ENCODE measurements around the gene CSRNP3. TPM values are rescaled to one million over a fixed set of nuclear protein-coding genes. Genes with fewer than 3 reads are reported as not detected.

CSRNP3 gene
- total and polyA plus RNA-seq, 4 donors, result 0.18 to 2.2 (median 2.0) TPM

DNA sequence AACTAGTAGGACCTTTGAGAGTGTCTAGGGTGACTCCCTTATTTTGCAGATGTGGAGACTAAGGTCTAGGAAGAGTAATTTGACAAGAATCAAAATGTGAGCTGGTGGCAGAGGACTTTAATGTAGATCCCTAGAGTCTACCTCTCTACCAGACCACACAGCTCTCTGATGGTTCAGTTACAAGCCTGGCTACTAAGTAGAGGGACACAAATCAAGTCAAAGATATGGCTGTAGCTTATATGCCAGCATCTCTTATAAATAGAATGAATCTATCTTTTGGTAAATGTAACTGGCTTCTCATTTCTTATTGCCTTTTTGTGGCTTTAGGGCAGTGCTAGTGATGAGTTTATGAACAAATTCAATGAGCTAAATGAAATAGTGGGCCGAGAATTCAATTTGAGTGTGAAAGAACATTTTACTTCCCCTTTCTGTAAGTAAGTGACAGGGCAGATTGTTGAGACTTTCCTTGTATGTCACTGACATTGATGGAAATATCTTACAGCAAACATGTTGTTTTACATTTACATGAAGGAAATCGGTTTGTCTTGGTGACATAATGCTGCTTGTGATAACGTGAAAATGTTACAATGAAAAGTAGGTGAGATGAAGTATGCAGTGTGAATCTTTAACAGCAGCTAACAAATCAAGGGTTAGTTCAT is 28.3 kb downstream of the CSRNP3 start:
- 72% methylated on average over 3 of the region's 3 CpGs for WGBS
- Histone ChIP-seq H3K9me3 (ENCODE audit: control insufficient read depth in 4 of 4, low read length in 3 of 4) (no peaks in the 10 kb centered on the region), H3K4me3 (ENCODE audit: low read depth in 1 of 3, low read length in 3 of 3) (no peak overlapping the region), H3K9ac (ENCODE audit: low read depth in 1 of 2, low read length in 2 of 2) (no peak overlapping the region), H3K27me3 (ENCODE audit: control insufficient read depth in 4 of 4, insufficient read depth in 4 of 4, low read length in 3 of 4) (no peaks in the 10 kb centered on the region), H3K4me1 (ENCODE audit: control insufficient read depth in 4 of 4, insufficient read depth in 4 of 4, low read length in 3 of 4) (no peaks in the 10 kb centered on the region), H3K36me3 (ENCODE audit: control insufficient read depth in 4 of 4, insufficient read depth in 3 of 4, low read depth in 1 of 4, low read length in 3 of 4) (no peaks in the 10 kb centered on the region), H3K27ac (ENCODE audit: low read depth in 1 of 2, low read length in 2 of 2) (no peak overlapping the region)
- TF ChIP-seq, protein P1, sequence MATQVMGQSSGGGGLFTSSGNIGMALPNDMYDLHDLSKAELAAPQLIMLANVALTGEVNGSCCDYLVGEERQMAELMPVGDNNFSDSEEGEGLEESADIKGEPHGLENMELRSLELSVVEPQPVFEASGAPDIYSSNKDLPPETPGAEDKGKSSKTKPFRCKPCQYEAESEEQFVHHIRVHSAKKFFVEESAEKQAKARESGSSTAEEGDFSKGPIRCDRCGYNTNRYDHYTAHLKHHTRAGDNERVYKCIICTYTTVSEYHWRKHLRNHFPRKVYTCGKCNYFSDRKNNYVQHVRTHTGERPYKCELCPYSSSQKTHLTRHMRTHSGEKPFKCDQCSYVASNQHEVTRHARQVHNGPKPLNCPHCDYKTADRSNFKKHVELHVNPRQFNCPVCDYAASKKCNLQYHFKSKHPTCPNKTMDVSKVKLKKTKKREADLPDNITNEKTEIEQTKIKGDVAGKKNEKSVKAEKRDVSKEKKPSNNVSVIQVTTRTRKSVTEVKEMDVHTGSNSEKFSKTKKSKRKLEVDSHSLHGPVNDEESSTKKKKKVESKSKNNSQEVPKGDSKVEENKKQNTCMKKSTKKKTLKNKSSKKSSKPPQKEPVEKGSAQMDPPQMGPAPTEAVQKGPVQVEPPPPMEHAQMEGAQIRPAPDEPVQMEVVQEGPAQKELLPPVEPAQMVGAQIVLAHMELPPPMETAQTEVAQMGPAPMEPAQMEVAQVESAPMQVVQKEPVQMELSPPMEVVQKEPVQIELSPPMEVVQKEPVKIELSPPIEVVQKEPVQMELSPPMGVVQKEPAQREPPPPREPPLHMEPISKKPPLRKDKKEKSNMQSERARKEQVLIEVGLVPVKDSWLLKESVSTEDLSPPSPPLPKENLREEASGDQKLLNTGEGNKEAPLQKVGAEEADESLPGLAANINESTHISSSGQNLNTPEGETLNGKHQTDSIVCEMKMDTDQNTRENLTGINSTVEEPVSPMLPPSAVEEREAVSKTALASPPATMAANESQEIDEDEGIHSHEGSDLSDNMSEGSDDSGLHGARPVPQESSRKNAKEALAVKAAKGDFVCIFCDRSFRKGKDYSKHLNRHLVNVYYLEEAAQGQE (IDR thresholded peaks at IDR 0.05), result no peak
- TF ChIP-seq, protein P2, sequence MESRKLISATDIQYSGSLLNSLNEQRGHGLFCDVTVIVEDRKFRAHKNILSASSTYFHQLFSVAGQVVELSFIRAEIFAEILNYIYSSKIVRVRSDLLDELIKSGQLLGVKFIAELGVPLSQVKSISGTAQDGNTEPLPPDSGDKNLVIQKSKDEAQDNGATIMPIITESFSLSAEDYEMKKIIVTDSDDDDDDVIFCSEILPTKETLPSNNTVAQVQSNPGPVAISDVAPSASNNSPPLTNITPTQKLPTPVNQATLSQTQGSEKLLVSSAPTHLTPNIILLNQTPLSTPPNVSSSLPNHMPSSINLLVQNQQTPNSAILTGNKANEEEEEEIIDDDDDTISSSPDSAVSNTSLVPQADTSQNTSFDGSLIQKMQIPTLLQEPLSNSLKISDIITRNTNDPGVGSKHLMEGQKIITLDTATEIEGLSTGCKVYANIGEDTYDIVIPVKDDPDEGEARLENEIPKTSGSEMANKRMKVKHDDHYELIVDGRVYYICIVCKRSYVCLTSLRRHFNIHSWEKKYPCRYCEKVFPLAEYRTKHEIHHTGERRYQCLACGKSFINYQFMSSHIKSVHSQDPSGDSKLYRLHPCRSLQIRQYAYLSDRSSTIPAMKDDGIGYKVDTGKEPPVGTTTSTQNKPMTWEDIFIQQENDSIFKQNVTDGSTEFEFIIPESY (IDR thresholded peaks at IDR 0.05), result no peak
- TF ChIP-seq TAF1 (conservative IDR thresholded peaks at IDR 0.05) (no peak), YY1 (IDR thresholded peaks at IDR 0.05) (no peak), HNF4G (IDR thresholded peaks at IDR 0.05) (no peak), RXRA (IDR thresholded peaks at IDR 0.05) (no peak), FOXA1 (IDR thresholded peaks at IDR 0.05) (no peak), EGR1 (IDR thresholded peaks at IDR 0.05; ENCODE audit: low read depth in 2 of 2) (no peak), HNF4A (conservative IDR thresholded peaks at IDR 0.05) (no peak), RAD21 (IDR thresholded peaks at IDR 0.05) (no peak), ATF3 (IDR thresholded peaks at IDR 0.05) (no peak), SP1 (IDR thresholded peaks at IDR 0.05) (no peak), MAX (IDR thresholded peaks at IDR 0.05) (no peak), GABPA (IDR thresholded peaks at IDR 0.05 in 1 of 2, conservative IDR thresholded peaks at IDR 0.05 in 1 of 2) (no peak), FOXA2 (IDR thresholded peaks at IDR 0.05) (no peak), NR2F2 (IDR thresholded peaks at IDR 0.05) (no peak), JUND (IDR thresholded peaks at IDR 0.05) (no peak)
- TF ChIP-seq, protein P3, sequence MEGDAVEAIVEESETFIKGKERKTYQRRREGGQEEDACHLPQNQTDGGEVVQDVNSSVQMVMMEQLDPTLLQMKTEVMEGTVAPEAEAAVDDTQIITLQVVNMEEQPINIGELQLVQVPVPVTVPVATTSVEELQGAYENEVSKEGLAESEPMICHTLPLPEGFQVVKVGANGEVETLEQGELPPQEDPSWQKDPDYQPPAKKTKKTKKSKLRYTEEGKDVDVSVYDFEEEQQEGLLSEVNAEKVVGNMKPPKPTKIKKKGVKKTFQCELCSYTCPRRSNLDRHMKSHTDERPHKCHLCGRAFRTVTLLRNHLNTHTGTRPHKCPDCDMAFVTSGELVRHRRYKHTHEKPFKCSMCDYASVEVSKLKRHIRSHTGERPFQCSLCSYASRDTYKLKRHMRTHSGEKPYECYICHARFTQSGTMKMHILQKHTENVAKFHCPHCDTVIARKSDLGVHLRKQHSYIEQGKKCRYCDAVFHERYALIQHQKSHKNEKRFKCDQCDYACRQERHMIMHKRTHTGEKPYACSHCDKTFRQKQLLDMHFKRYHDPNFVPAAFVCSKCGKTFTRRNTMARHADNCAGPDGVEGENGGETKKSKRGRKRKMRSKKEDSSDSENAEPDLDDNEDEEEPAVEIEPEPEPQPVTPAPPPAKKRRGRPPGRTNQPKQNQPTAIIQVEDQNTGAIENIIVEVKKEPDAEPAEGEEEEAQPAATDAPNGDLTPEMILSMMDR (IDR thresholded peaks at IDR 0.05; ENCODE audit: low read depth, low read length, missing input control), result no peak
- no peak for DNase-seq (ENCODE audit: low spot score)

Data from liver (tissue), 9 donors.